Measurements from ENCODE around the gene FBXO5.

GRCh38 chr6:153003366-153003690 lies 20.5 kb upstream of the FBXO5 start:
- TF ChIP-seq ZC3H10 (CRISPR knock-in tag; IDR thresholded peaks at IDR 0.05) (no peak), BACH2 (CRISPR knock-in tag; IDR thresholded peaks at IDR 0.05; ENCODE audit: borderline replicate concordance) (no peak), ARNTL (CRISPR knock-in tag; IDR thresholded peaks at IDR 0.05; ENCODE audit: borderline replicate concordance, low read depth) (no peak), ZNF8 (CRISPR knock-in tag; IDR thresholded peaks at IDR 0.05) (no peak), ZNF565 (CRISPR knock-in tag; conservative IDR thresholded peaks at IDR 0.05; ENCODE audit: low read depth) (no peak), ESRRG (CRISPR knock-in tag; IDR thresholded peaks at IDR 0.05) (no peak), RARB (CRISPR knock-in tag; IDR thresholded peaks at IDR 0.05) (no peak), TSHZ2 (CRISPR knock-in tag; IDR thresholded peaks at IDR 0.05) (no peak), ISL1 (CRISPR knock-in tag; IDR thresholded peaks at IDR 0.05) (no peak), ZFP3 (CRISPR knock-in tag; IDR thresholded peaks at IDR 0.05) (no peak), SNAI2 (CRISPR knock-in tag; IDR thresholded peaks at IDR 0.05) (no peak), ZFP30 (CRISPR knock-in tag; IDR thresholded peaks at IDR 0.05) (no peak)
- TF ChIP-seq, protein P1, sequence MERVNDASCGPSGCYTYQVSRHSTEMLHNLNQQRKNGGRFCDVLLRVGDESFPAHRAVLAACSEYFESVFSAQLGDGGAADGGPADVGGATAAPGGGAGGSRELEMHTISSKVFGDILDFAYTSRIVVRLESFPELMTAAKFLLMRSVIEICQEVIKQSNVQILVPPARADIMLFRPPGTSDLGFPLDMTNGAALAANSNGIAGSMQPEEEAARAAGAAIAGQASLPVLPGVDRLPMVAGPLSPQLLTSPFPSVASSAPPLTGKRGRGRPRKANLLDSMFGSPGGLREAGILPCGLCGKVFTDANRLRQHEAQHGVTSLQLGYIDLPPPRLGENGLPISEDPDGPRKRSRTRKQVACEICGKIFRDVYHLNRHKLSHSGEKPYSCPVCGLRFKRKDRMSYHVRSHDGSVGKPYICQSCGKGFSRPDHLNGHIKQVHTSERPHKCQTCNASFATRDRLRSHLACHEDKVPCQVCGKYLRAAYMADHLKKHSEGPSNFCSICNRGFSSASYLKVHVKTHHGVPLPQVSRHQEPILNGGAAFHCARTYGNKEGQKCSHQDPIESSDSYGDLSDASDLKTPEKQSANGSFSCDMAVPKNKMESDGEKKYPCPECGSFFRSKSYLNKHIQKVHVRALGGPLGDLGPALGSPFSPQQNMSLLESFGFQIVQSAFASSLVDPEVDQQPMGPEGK (CRISPR knock-in tag; IDR thresholded peaks at IDR 0.05; ENCODE audit: borderline replicate concordance) = no peak
- TF ChIP-seq, protein P2, sequence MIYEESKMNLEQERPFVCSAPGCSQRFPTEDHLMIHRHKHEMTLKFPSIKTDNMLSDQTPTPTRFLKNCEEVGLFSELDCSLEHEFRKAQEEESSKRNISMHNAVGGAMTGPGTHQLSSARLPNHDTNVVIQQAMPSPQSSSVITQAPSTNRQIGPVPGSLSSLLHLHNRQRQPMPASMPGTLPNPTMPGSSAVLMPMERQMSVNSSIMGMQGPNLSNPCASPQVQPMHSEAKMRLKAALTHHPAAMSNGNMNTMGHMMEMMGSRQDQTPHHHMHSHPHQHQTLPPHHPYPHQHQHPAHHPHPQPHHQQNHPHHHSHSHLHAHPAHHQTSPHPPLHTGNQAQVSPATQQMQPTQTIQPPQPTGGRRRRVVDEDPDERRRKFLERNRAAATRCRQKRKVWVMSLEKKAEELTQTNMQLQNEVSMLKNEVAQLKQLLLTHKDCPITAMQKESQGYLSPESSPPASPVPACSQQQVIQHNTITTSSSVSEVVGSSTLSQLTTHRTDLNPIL (CRISPR knock-in tag; IDR thresholded peaks at IDR 0.05; ENCODE audit: low read depth) = no peak
